ENCODE data around the gene NME2.

DNA sequence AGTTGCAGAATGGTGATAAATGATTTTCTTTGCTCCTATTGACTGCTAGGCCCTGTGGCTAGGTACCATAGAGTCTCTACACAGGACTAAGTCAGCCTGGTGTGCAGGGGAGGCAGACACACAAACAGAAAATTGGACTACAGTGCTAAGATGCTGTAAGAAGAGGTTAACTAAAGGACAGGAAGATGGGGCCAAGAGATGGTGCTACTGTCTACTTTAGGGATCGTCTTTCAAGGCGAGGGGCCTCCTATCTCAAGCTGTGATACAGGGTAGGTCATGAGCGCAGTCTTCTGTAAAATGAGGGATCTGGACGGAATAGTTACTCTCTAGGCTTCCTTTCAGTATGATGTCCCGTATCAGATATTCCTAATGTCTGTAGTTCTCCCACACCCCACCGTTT, 12.0 kb upstream of the NME2 start:
- TF ChIP-seq, protein P1, sequence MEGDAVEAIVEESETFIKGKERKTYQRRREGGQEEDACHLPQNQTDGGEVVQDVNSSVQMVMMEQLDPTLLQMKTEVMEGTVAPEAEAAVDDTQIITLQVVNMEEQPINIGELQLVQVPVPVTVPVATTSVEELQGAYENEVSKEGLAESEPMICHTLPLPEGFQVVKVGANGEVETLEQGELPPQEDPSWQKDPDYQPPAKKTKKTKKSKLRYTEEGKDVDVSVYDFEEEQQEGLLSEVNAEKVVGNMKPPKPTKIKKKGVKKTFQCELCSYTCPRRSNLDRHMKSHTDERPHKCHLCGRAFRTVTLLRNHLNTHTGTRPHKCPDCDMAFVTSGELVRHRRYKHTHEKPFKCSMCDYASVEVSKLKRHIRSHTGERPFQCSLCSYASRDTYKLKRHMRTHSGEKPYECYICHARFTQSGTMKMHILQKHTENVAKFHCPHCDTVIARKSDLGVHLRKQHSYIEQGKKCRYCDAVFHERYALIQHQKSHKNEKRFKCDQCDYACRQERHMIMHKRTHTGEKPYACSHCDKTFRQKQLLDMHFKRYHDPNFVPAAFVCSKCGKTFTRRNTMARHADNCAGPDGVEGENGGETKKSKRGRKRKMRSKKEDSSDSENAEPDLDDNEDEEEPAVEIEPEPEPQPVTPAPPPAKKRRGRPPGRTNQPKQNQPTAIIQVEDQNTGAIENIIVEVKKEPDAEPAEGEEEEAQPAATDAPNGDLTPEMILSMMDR (IDR thresholded peaks at IDR 0.05; ENCODE audit: insufficient read depth, low read length, poor library complexity, severe bottlenecking), result no peak
- TF ChIP-seq EZH2phosphoT487 (conservative IDR thresholded peaks at IDR 0.05; ENCODE audit: low read length), result no peak
